Psoas muscle (tissue), 8 donors: ENCODE measurements around the gene MCUR1. TPM values are rescaled to one million over a fixed set of nuclear protein-coding genes. Genes with fewer than 3 reads are reported as not detected.
"Not testable (repeated sequence)": the region's sequence is repeated elsewhere in the genome, so short reads cannot be mapped to it uniquely, and the experiment has no call there.

ENCODE experiments used
- ATAC-seq, 4 donors: fragments of 200-7000 bp; cut with Tn5 transposase; one replicate each; pipeline ENCODE4 v1.9.1; 2020; ENCODE audit warnings: moderate library complexity in 3 of 4, mild to moderate bottlenecking in 2 of 4
- DNase-seq, 2 donors: peaks; one replicate each; pipeline ENCODE4 v3.0.0-alpha.2; 2020
- H3K27ac ChIP-seq: fragments of 200-600 bp; one replicate; pipeline ENCODE4 v1.8.0; 2022
- H3K27me3 ChIP-seq, 3 donors: fragments of 200-600 bp in 1 of 3; one replicate each; pipeline versions ENCODE4 v1.6.1 to v1.8.0; 2013 to 2022; ENCODE audit warnings: low read length in 2 of 3, mild to moderate bottlenecking in 2 of 3, moderate library complexity in 1 of 3; ENCODE audit not compliant: insufficient read depth in 3 of 3
- H3K36me3 ChIP-seq, 2 donors: fragments of 200-600 bp in 1 of 2; one replicate each; pipeline versions ENCODE4 v1.6.1 to v1.8.0; 2013 to 2022; ENCODE audit warnings: low read depth in 1 of 2, mild to moderate bottlenecking in 1 of 2, moderate library complexity in 1 of 2; ENCODE audit not compliant: insufficient read depth in 1 of 2
- H3K4me1 ChIP-seq: fragments of 200-600 bp; one replicate; pipeline ENCODE4 v1.8.0; 2022
- H3K4me3 ChIP-seq: fragments of 200-600 bp; one replicate; pipeline ENCODE4 v1.8.0; 2022; ENCODE audit warnings: mild to moderate bottlenecking
- H3K9me3 ChIP-seq: fragments of 200-600 bp; one replicate; pipeline ENCODE4 v1.8.0; 2022
- CTCF ChIP-seq: fragments of 200-600 bp; IDR thresholded peaks from one replicate; pipeline ENCODE4 v1.8.0; 2022; ENCODE audit warnings: antibody characterized with exemption
- WGBS, 3 donors: extraction: QIAGEN DNeasy Blood & Tissue Kit; methylation state at CpG; one replicate each; pipeline versions ENCODE4 v1.1.6 to v1.1.7; 2013; 5-methylcytosine and 5-hydroxymethylcytosine counted together
- intact Hi-C, 2 donors: fragments of 100-400 bp; cut with DNase I; formaldehyde crosslinking; loops; one replicate each; pipeline versions ENCODE4 v1.11.0 to v1.14.2; 2022
- long read RNA-seq, 2 donors: library from polyadenylated mRNA; unstranded; transcript quantifications; one replicate each; pipeline ENCODE4 v2.0.0, GENCODE V29; 2021
- polyA plus RNA-seq, 3 donors: library from polyadenylated mRNA; stranded (reverse); fragments of 200-250 nt; gene quantifications; one replicate each; pipeline ENCODE4 v1.2.3, GENCODE V29; 2013
- total RNA-seq, 4 donors: library from RNA; stranded (reverse); fragmentation: NEBNext Ultra II Directional in 2 of 4; extraction: Animal tissue kit (Norgen Biotek cat#: 25700) in 2 of 4; gene quantifications; one replicate each; pipeline versions ENCODE4 v1.2.1 to v1.2.4, GENCODE V29; 2021 to 2023
- donor health status: healthy with polysubstance abuse.
- donor health status: DM: no; HTN: no; CAD: no; lungs with moderate emphysema.
- donor health status: Bipolar disorder and iron deficiency.
- donor health status: healthy.
- donor health status: DM: yes; HTN: yes; CAD: no.
- donor health status: DM: no; HTN: no; CAD: no.
- donor health status: DM: no; HTN: no; CAD: no.
- donor health status: DM: yes; HTN: yes; CAD: no.

The MCUR1 gene
- total RNA-seq (10 to 100 TPM; 20.5 to 31.9 (median 23.2) TPM), polyA plus RNA-seq (10 to 100 TPM; 17.9 to 20.1 (median 18.0) TPM)
- long read RNA-seq, donor 1, full-length matches to known transcripts = 14 of 16 reads
- long read RNA-seq, donor 1, partial matches to known transcripts = 0 of 16 reads
- long read RNA-seq, donor 1, other reads (novel, unspliced or antisense) = 2 of 16 reads
- long read RNA-seq, donor 2, full-length matches to known transcripts = 32 of 43 reads
- long read RNA-seq, donor 2, partial matches to known transcripts = 1 of 43 reads
- long read RNA-seq, donor 2, other reads (novel, unspliced or antisense) = 10 of 43 reads

GRCh38 chr6:13814176-13814937 is at the start of gene MCUR1:
Gene MCUR1, minus strand, starts transcription at chr6:13814557. Its CDS starts 128 bp downstream, at chr6:13814429.
- intact Hi-C loops = loop anchor here in 1 of 2 donors (2.0 kb wide), 1 partner anchor 104 kb away; the partner anchor contains the start of gene RANBP9
- DNase-seq (peak; percentile 92 to 93), ATAC-seq (peak; percentile 93 to 96 (median 94))
- Histone ChIP-seq H3K27me3 (no peaks in the 10 kb centered on the region), H3K4me1 (peaks cover 28% of the 10 kb centered on the region), H3K4me3 (peak within 1 kb of the TSS; percentile 92), H3K27ac (peak within 1 kb of the TSS; percentile 96), H3K9me3 (no peaks in the 10 kb centered on the region), H3K36me3 (no peaks in the 10 kb centered on the region)
- 0% methylated on average over 44 to 81 of the region's 81 CpGs for WGBS, 3 donors
- peak; percentile 11 for TF ChIP-seq CTCF

GRCh38 chr6:13863699-13864155 is 49.4 kb upstream of the MCUR1 start:
- peaks cover 0 to 16% (median 8%) of the 10 kb centered on the region in 3 donors for H3K27me3 ChIP-seq
- intact Hi-C loops = no loop called here
- ATAC-seq = peak in 1 of 4 donors; percentile 27
- no peaks in the 10 kb centered on the region for H3K4me1 ChIP-seq
- H3K27ac ChIP-seq = no peak overlapping the region
- DNase-seq = no peak
- H3K4me3 ChIP-seq = no peak overlapping the region
- no peaks in the 10 kb centered on the region for H3K9me3 ChIP-seq
- H3K36me3 ChIP-seq = no peaks in the 10 kb centered on the region
- 65 to 73% (median 73%) methylated on average over 2 of the region's 2 CpGs for WGBS, 3 donors
- TF ChIP-seq CTCF = no peak

GRCh38 chr6:13860556-13861185 is 46.3 kb upstream of the MCUR1 start:
- intact Hi-C loops, ATAC-seq, H3K4me3 ChIP-seq, DNase-seq, H3K9me3 ChIP-seq, H3K36me3 ChIP-seq, H3K4me1 ChIP-seq, H3K27ac ChIP-seq: not testable (repeated sequence)
- 90 to 95% (median 93%) methylated on average over 3 of the region's 3 CpGs for WGBS, 3 donors
- peaks cover 0 to 28% (median 8%) of the 10 kb centered on the region in 3 donors for H3K27me3 ChIP-seq

- H3K4me3 ChIP-seq = peak overlapping the region; percentile 51
- no peaks in the 10 kb centered on the region for H3K4me1 ChIP-seq
- TF ChIP-seq CTCF = no peak
- no peaks in the 10 kb centered on the region for H3K36me3 ChIP-seq
- no peak for ATAC-seq
- H3K27ac ChIP-seq = no peak overlapping the region
- WGBS, 3 donors = 13 to 27% (median 21%) methylated on average over 53 to 66 of the region's 66 CpGs
- intact Hi-C loops = no loop called here
- peaks cover 0 to 28% (median 8%) of the 10 kb centered on the region in 3 donors for H3K27me3 ChIP-seq
- no peak for DNase-seq
- no peaks in the 10 kb centered on the region for H3K9me3 ChIP-seq
Observed at GRCh38 chr6:13859871-13860555, 45.7 kb upstream of the MCUR1 start.
